OCI-LY7 (cell line): ENCODE data around the gene RNF40.

Experiments used
- EZH2phosphoT487 ChIP-seq: fragments of 200-600 bp; sonication (generic); IDR thresholded peaks from 2 replicates; pipeline ENCODE4 v1.6.1; 2018; ENCODE audit warnings: low read depth, borderline replicate concordance, mild to moderate bottlenecking, mixed run types, antibody characterized with exemption, low read length, moderate library complexity, mixed read lengths
- TF ChIP-seq, protein P1 (sequence below): fragments of 200-600 bp; sonication (generic); conservative IDR thresholded peaks from 2 replicates; pipeline ENCODE4 v1.5.1; 2014; ENCODE audit warnings: mild to moderate bottlenecking, antibody characterized with exemption, low read length, moderate library complexity, mixed read lengths

DNA sequence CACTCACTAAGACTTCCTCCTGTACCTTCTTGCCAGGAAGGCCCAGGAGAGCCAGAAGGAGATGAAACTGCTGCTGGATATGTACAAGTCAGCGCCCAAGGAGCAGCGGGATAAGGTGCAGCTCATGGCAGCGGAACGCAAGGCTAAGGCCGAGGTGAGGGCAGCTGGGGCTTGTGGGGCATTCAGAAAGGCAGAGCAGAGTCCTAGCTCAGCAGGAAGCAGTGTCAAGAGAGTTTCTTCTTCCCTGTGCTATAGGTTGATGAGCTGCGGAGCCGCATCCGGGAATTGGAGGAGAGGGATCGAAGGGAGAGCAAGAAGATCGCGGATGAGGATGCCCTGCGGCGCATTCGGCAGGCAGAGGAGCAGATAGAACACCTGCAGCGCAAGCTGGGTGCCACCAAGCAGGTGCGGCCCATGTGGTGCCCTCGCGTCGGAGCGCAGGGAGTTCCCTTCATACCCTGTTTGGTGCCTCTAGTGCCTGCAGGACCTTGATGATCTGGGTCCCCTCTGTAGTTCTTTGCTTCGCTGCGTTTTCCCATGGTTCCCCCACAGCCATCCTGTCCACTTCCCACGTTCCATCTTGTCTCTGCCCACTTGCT lies 6.6 kb downstream of the RNF40 start:
- TF ChIP-seq, protein P1, sequence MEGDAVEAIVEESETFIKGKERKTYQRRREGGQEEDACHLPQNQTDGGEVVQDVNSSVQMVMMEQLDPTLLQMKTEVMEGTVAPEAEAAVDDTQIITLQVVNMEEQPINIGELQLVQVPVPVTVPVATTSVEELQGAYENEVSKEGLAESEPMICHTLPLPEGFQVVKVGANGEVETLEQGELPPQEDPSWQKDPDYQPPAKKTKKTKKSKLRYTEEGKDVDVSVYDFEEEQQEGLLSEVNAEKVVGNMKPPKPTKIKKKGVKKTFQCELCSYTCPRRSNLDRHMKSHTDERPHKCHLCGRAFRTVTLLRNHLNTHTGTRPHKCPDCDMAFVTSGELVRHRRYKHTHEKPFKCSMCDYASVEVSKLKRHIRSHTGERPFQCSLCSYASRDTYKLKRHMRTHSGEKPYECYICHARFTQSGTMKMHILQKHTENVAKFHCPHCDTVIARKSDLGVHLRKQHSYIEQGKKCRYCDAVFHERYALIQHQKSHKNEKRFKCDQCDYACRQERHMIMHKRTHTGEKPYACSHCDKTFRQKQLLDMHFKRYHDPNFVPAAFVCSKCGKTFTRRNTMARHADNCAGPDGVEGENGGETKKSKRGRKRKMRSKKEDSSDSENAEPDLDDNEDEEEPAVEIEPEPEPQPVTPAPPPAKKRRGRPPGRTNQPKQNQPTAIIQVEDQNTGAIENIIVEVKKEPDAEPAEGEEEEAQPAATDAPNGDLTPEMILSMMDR: no peak
- no peak for TF ChIP-seq EZH2phosphoT487
